ENCODE results near the gene OR6A2.

OR6A2 gene

DNA sequence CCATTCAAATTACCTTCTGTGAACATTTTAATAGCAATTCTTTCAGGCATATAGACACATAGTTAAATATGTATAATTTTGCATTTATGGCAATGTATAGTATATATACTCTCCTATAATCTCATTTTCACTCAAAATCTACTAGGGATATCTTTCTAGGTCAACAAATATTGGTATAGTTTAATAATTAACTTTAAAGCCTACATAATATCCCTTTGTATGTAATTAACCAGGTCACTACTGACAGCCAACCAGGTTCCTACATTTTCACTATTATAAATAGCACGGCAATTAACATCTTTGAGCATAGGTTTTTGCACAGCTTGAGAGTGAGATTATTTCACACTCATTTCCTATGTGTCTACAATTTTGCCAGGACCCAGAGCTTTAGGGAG lies 43.5 kb downstream of the OR6A2 start:
- no peak for DNase-seq (ENCODE audit: low read depth, low spot score)
- Histone ChIP-seq H3K9me3 (ENCODE audit: insufficient read depth, low read length) (no peaks in the 10 kb centered on the region), H3K4me1 (ENCODE audit: insufficient read depth, insufficient read length) (no peaks in the 10 kb centered on the region), H3K36me3 (ENCODE audit: insufficient read depth, insufficient read length, low read length) (no peaks in the 10 kb centered on the region), H3K4me3 (ENCODE audit: insufficient read length, low read depth) (no peak overlapping the region), H3K27me3 (ENCODE audit: insufficient read depth, insufficient read length) (no peaks in the 10 kb centered on the region), H3K9ac (ENCODE audit: insufficient read length, low read depth) (no peak overlapping the region)
- TF ChIP-seq ZNF274 (IDR thresholded peaks at IDR 0.05; ENCODE audit: low read depth, low read length), result no peak
- TF ChIP-seq YY1 (IDR thresholded peaks at IDR 0.05; ENCODE audit: insufficient read depth, insufficient read length), result no peak
- no peak for TF ChIP-seq SUZ12 (IDR thresholded peaks at IDR 0.05; ENCODE audit: extremely low read depth, insufficient read depth, insufficient read length)

DNA sequence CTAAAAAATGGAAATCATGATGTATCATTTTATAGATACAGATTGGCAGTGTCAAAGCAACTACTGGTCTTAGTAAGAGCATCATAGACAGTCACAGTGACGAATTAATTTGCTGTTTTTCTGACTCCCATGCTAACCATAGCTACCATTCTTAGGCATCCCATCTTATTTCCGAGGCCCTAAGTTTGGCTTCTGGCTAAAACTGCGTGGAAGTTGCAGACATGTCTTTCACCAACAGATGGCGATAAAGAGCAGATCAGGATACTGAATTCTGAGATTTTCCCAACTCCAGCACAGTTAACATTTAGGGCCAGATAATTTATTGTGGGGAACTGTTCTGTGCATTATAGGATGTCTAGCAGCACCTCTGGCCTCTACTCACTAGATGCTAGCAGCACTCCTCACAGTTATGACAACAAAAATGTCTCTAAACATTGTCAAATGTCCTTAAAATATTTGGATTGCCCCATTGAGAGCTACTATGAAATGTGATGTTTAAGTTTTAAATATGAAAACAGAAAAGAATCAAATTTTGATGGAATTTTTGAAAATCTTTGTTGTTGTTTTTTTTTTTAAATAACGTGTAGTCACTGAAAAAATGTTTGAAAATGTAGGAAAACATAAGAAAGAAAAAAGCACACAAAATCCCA lies 44.1 kb downstream of the OR6A2 start:
- H3K4me1 ChIP-seq (ENCODE audit: insufficient read depth, insufficient read length), result no peaks in the 10 kb centered on the region
- no peaks in the 10 kb centered on the region for H3K36me3 ChIP-seq (ENCODE audit: insufficient read depth, insufficient read length, low read length)
- no peaks in the 10 kb centered on the region for H3K9me3 ChIP-seq (ENCODE audit: insufficient read depth, low read length)
- H3K9ac ChIP-seq (ENCODE audit: insufficient read length, low read depth), result no peak overlapping the region
- TF ChIP-seq ZNF274 (IDR thresholded peaks at IDR 0.05; ENCODE audit: low read depth, low read length), result no peak
- no peak for TF ChIP-seq SUZ12 (IDR thresholded peaks at IDR 0.05; ENCODE audit: extremely low read depth, insufficient read depth, insufficient read length)
- no peak for TF ChIP-seq YY1 (IDR thresholded peaks at IDR 0.05; ENCODE audit: insufficient read depth, insufficient read length)
- no peaks in the 10 kb centered on the region for H3K27me3 ChIP-seq (ENCODE audit: insufficient read depth, insufficient read length)
- no peak overlapping the region for H3K4me3 ChIP-seq (ENCODE audit: insufficient read length, low read depth)
- DNase-seq (ENCODE audit: low read depth, low spot score), result peak; percentile 36

DNA sequence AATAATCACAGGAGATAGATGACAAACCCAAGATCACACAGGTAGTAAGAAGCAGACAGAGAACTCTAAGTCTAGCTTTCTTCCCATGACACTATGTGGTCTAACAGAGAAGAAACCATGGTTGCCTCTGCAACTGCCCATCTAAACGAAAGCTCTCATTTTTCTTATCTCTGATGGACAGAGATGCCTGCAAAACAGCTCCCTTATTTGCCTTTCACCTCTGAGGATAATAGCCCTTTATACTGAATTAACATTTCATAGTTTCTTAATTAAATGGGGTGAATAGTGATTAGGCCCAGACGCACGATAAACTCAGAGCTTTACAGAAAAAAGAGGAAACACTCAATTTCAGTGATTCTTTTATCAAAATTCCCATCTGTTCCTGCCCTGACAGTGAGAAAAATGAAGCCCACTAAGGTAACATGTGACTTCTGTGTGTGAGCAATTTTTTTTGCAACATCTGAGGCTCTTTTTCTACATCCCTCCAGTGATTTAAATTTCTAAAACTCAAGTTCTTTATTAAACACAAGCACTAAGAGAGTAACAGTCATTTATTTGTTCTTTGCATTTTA lies 52.3 kb downstream of the OR6A2 start:
- Histone ChIP-seq H3K4me1 (ENCODE audit: insufficient read depth, insufficient read length) (no peaks in the 10 kb centered on the region), H3K27me3 (ENCODE audit: insufficient read depth, insufficient read length) (no peaks in the 10 kb centered on the region), H3K4me3 (ENCODE audit: insufficient read length, low read depth) (no peak overlapping the region), H3K9me3 (ENCODE audit: insufficient read depth, low read length) (no peaks in the 10 kb centered on the region), H3K9ac (ENCODE audit: insufficient read length, low read depth) (no peak overlapping the region), H3K36me3 (ENCODE audit: insufficient read depth, insufficient read length, low read length) (no peaks in the 10 kb centered on the region)
- no peak for TF ChIP-seq SUZ12 (IDR thresholded peaks at IDR 0.05; ENCODE audit: extremely low read depth, insufficient read depth, insufficient read length)
- no peak for TF ChIP-seq ZNF274 (IDR thresholded peaks at IDR 0.05; ENCODE audit: low read depth, low read length)
- no peak for TF ChIP-seq YY1 (IDR thresholded peaks at IDR 0.05; ENCODE audit: insufficient read depth, insufficient read length)
- DNase-seq (ENCODE audit: low read depth, low spot score), result no peak

DNA sequence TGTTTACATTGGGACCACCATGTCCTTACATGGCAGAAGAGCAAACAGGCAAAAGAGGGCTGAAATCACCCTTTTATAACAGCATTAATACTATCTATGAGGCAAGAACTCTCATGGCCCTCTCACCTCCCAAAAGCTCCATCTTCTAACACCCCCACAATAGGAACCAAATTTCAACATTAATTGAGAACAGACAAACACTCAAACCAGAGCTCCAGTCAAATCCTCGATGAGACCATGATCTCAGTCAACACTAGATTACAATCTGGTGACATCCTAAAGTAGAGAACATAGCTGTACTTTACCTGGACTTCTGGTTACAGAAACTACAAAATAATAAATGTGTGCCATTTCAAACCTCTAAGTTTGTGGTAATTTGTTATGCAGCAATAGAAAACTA lies 52.9 kb downstream of the OR6A2 start:
- TF ChIP-seq SUZ12 (IDR thresholded peaks at IDR 0.05; ENCODE audit: extremely low read depth, insufficient read depth, insufficient read length), result no peak
- no peak for TF ChIP-seq ZNF274 (IDR thresholded peaks at IDR 0.05; ENCODE audit: low read depth, low read length)
- no peak for TF ChIP-seq YY1 (IDR thresholded peaks at IDR 0.05; ENCODE audit: insufficient read depth, insufficient read length)
- Histone ChIP-seq H3K4me1 (ENCODE audit: insufficient read depth, insufficient read length) (no peaks in the 10 kb centered on the region), H3K4me3 (ENCODE audit: insufficient read length, low read depth) (no peak overlapping the region), H3K27me3 (ENCODE audit: insufficient read depth, insufficient read length) (no peaks in the 10 kb centered on the region), H3K36me3 (ENCODE audit: insufficient read depth, insufficient read length, low read length) (no peaks in the 10 kb centered on the region), H3K9ac (ENCODE audit: insufficient read length, low read depth) (no peak overlapping the region), H3K9me3 (ENCODE audit: insufficient read depth, low read length) (no peaks in the 10 kb centered on the region)
- DNase-seq (ENCODE audit: low read depth, low spot score), result no peak

DNA sequence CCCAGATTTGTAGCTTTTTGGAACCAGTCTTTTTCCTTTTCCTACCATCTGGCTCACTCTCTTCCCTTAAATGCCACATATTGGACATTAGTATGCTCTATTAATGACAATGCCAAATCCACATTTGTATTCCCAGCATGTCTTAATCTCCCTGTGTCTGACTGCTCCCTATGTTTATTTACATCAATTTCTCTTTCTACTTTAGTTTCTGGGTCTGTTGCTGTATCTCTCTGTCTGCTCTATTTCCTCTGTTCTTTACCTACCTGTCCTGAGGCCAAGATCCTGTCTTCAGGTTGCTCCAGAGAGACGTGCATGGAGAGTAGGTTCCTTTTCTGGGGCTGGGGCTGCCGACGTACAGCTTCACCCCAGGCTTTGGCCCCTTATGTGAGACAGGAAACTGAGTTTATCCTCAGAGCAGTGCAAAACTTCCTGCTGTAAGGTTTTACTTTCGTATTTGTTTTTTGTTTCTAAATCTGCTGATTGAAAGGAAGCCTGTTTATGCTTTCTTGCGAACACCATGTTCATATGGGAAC lies 53.3 kb downstream of the OR6A2 start:
- no peak overlapping the region for H3K9ac ChIP-seq (ENCODE audit: insufficient read length, low read depth)
- no peak overlapping the region for H3K4me3 ChIP-seq (ENCODE audit: insufficient read length, low read depth)
- no peaks in the 10 kb centered on the region for H3K27me3 ChIP-seq (ENCODE audit: insufficient read depth, insufficient read length)
- no peaks in the 10 kb centered on the region for H3K4me1 ChIP-seq (ENCODE audit: insufficient read depth, insufficient read length)
- TF ChIP-seq YY1 (IDR thresholded peaks at IDR 0.05; ENCODE audit: insufficient read depth, insufficient read length) (no peak), ZNF274 (IDR thresholded peaks at IDR 0.05; ENCODE audit: low read depth, low read length) (no peak), SUZ12 (IDR thresholded peaks at IDR 0.05; ENCODE audit: extremely low read depth, insufficient read depth, insufficient read length) (no peak)
- H3K9me3 ChIP-seq (ENCODE audit: insufficient read depth, low read length), result no peaks in the 10 kb centered on the region
- H3K36me3 ChIP-seq (ENCODE audit: insufficient read depth, insufficient read length, low read length), result no peaks in the 10 kb centered on the region
- no peak for DNase-seq (ENCODE audit: low read depth, low spot score)

DNA sequence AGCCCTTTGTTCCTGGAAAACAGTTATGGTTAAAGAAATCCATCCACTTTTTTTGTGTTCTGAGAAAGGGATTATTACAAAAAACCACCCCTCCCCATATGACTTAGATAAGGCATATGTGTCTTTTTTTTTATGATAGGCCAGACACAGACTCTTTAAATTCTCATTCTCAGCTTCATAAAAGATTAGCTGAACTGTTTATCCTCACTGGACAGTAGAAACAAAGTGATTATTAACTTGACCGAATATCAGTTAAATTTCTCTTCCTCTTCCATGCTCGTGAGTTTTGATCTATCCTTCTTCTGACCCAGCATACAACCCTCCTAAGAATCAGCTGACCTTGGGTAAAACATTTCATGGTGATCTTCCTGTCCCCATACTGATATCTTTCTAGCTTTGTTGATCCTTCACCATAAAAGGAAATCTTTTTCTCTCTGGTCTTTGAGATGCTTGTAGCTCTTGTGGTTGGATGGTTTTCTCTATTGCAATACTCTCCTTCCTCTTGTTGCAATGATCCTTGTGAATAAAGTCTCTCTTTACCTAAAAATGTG lies 53.9 kb downstream of the OR6A2 start:
- no peak for DNase-seq (ENCODE audit: low read depth, low spot score)
- Histone ChIP-seq H3K27me3 (ENCODE audit: insufficient read depth, insufficient read length) (no peaks in the 10 kb centered on the region), H3K4me1 (ENCODE audit: insufficient read depth, insufficient read length) (no peaks in the 10 kb centered on the region)

DNA sequence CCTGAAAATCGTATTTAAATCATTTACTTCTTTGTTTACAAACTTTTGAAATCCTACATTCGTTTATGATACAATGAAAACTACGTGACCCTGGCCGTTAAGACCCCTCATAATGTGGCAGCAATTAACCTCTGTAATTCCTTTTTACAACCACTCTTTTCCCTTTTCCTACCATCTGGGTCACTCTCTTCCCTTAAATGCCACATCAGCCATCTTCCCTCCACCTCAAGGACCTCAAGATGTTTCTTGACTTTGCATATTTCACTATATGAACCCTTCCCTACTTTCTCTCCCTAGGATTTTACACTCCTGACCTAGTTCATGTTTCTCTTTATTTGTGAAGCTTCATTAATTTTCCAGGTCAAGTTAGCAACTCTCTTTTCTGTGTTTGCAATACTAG lies 54.5 kb downstream of the OR6A2 start:
- Histone ChIP-seq H3K9ac (ENCODE audit: insufficient read length, low read depth) (no peak overlapping the region), H3K4me3 (ENCODE audit: insufficient read length, low read depth) (no peak overlapping the region), H3K36me3 (ENCODE audit: insufficient read depth, insufficient read length, low read length) (no peaks in the 10 kb centered on the region), H3K4me1 (ENCODE audit: insufficient read depth, insufficient read length) (no peaks in the 10 kb centered on the region), H3K9me3 (ENCODE audit: insufficient read depth, low read length) (no peaks in the 10 kb centered on the region), H3K27me3 (ENCODE audit: insufficient read depth, insufficient read length) (no peaks in the 10 kb centered on the region)
- TF ChIP-seq ZNF274 (IDR thresholded peaks at IDR 0.05; ENCODE audit: low read depth, low read length) (no peak), SUZ12 (IDR thresholded peaks at IDR 0.05; ENCODE audit: extremely low read depth, insufficient read depth, insufficient read length) (no peak), YY1 (IDR thresholded peaks at IDR 0.05; ENCODE audit: insufficient read depth, insufficient read length) (no peak)
- DNase-seq (ENCODE audit: low read depth, low spot score), result no peak

More for the DNA sequence above, 53.9 kb downstream of the OR6A2 start:
- TF ChIP-seq YY1 (IDR thresholded peaks at IDR 0.05; ENCODE audit: insufficient read depth, insufficient read length), result no peak
- TF ChIP-seq SUZ12 (IDR thresholded peaks at IDR 0.05; ENCODE audit: extremely low read depth, insufficient read depth, insufficient read length), result no peak
- no peak for TF ChIP-seq ZNF274 (IDR thresholded peaks at IDR 0.05; ENCODE audit: low read depth, low read length)
- Histone ChIP-seq H3K9ac (ENCODE audit: insufficient read length, low read depth) (no peak overlapping the region), H3K36me3 (ENCODE audit: insufficient read depth, insufficient read length, low read length) (no peaks in the 10 kb centered on the region), H3K4me3 (ENCODE audit: insufficient read length, low read depth) (no peak overlapping the region), H3K9me3 (ENCODE audit: insufficient read depth, low read length) (no peaks in the 10 kb centered on the region)
